HepG2 (cell line): ENCODE data around the gene CAPN13. TPM values are rescaled to one million over a fixed set of nuclear protein-coding genes. Genes with fewer than 3 reads are reported as not detected.

Source experiments
- ATAC-seq: fragments of 200-7000 bp; cut with Tn5 transposase; 3 replicates; pipeline ENCODE4 v1.9.1; 2020; ENCODE audit warnings: mild to moderate bottlenecking, moderate library complexity
- BruUV-seq: library from RNA; stranded (reverse); fragments of 400-500 nt; replicated peaks from 2 replicates; lab custom pipeline; 2021; lab: Mats Ljungman, UMichigan
- CTCF ChIA-PET: fragments of 300-600 bp; formaldehyde crosslinking; extraction: SDS; loops from one replicate; lab custom pipeline; 2021; ENCODE audit warnings: low total read pairs, inconsistent platforms, low intra/inter-chr PET ratio; lab: Yijun Ruan, JAX
- POLR2A ChIA-PET: fragments of 350-600 bp; sonication (Branson Sonifier 250); formaldehyde crosslinking; loops from one replicate; lab custom pipeline; 2020; ENCODE audit warnings: antibody characterized with exemption, inconsistent platforms; lab: Yijun Ruan, JAX
- DNase-seq: peaks from one replicate; pipeline ENCODE4 v3.0.0-alpha.2; 2015; ENCODE audit warnings: low spot score
- FAIRE-seq: peaks from 3 replicates; lab custom pipeline; 2011; peaks lifted over from hg19 to GRCh38; lab: Jason Lieb, UNC
- H2AFZ ChIP-seq: one replicate; pipeline ENCODE4 v1.6.1; 2011; ENCODE audit warnings: low read length, inconsistent platforms
- H3K27ac ChIP-seq: fragments of 300-600 bp; 3 replicates; pipeline ENCODE4 v1.8.0; 2011; ENCODE audit warnings: mixed run types, mild to moderate bottlenecking, mixed read lengths, low read length, inconsistent platforms; ENCODE audit not compliant: insufficient read depth; ENCODE audit errors: extremely low read length
- H3K27me3 ChIP-seq, 2 experiments: fragments of 200-600 bp in 1 of 2; 2 replicates in 1 of 2; 3 replicates in 1 of 2; pipeline versions ENCODE4 v1.6.0 to v1.8.0; 2011; ENCODE audit warnings: low read length in 2 of 2, mild to moderate bottlenecking in 2 of 2, moderate library complexity in 2 of 2, inconsistent platforms in 1 of 2; ENCODE audit not compliant: insufficient read depth in 2 of 2, control insufficient read depth in 1 of 2
- H3K36me3 ChIP-seq, 2 experiments: fragments of 200-600 bp in 1 of 2; replicated peaks in 1 of 2; 2 replicates in 1 of 2; 3 replicates in 1 of 2; pipeline versions ENCODE4 v1.5.1 to v1.8.0; 2011; ENCODE audit warnings: low read length in 2 of 2, inconsistent platforms in 1 of 2; ENCODE audit not compliant: insufficient read depth in 2 of 2, control insufficient read depth in 1 of 2
- H3K4me1 ChIP-seq: 2 replicates; pipeline ENCODE4 v1.5.1; 2012; ENCODE audit warnings: low read length, inconsistent platforms; ENCODE audit not compliant: insufficient read depth
- H3K4me2 ChIP-seq: 2 replicates; pipeline ENCODE4 v1.6.0; 2011; ENCODE audit warnings: low read depth, low read length, inconsistent platforms
- H3K4me3 ChIP-seq, 3 experiments: fragments of 200-600 bp in 1 of 3; sonication (generic), shearing (Covaris generic) in 1 of 3; replicated peaks in 1 of 3; 2 replicates each; pipeline ENCODE4 v1.5.1; 2011 to 2016; ENCODE audit warnings: low read length in 3 of 3, inconsistent platforms in 2 of 3, low read depth in 2 of 3, mild to moderate bottlenecking in 2 of 3, control low read depth in 1 of 3, mixed read lengths in 1 of 3; ENCODE audit not compliant: insufficient read depth in 1 of 3
- H3K79me2 ChIP-seq: one replicate; pipeline ENCODE4 v1.6.1; 2011; ENCODE audit warnings: low read length, inconsistent platforms; ENCODE audit not compliant: insufficient read depth
- H3K9ac ChIP-seq: 2 replicates; pipeline ENCODE4 v1.6.0; 2011; ENCODE audit warnings: mild to moderate bottlenecking, low read depth, low read length, inconsistent platforms; ENCODE audit not compliant: insufficient read depth
- H3K9me3 ChIP-seq: 2 replicates; pipeline ENCODE4 v1.5.1; 2012; ENCODE audit warnings: mild to moderate bottlenecking, low read length
- H4K20me1 ChIP-seq: 2 replicates; pipeline ENCODE4 v1.6.0; 2011; ENCODE audit warnings: inconsistent platforms, mild to moderate bottlenecking, low read length, moderate library complexity; ENCODE audit not compliant: insufficient read depth
- ATM ChIP-seq: fragments of 450-650 bp; IDR thresholded peaks from 2 replicates; pipeline ENCODE4 v1.7.1; 2017; ENCODE audit warnings: mild to moderate bottlenecking, borderline replicate concordance
- HNRNPL ChIP-seq: fragments of 200-400 bp; formaldehyde crosslinking; IDR thresholded peaks from 2 replicates; pipeline ENCODE4 v1.6.1; 2017; ENCODE audit warnings: mild to moderate bottlenecking, low read depth, low read length
- ISL2 ChIP-seq: sonication (generic); formaldehyde crosslinking; IDR thresholded peaks from 2 replicates; pipeline ENCODE4 v1.5.0; 2020; ENCODE audit warnings: missing genetic modification reagents
- PHF5A ChIP-seq: IDR thresholded peaks from one replicate; pipeline ENCODE4 v1.6.1; 2018; ENCODE audit warnings: low read depth, missing genetic modification reagents; ENCODE audit not compliant: unreplicated experiment
- SRF ChIP-seq: IDR thresholded peaks from 2 replicates; pipeline ENCODE4 v1.6.1; 2011; ENCODE audit warnings: mild to moderate bottlenecking, low read depth, low read length, moderate library complexity
- THAP11 ChIP-seq: IDR thresholded peaks from 2 replicates; pipeline ENCODE4 v1.6.1; 2016; ENCODE audit warnings: missing biosample characterization, missing genetic modification reagents
- TOE1 ChIP-seq: sonication (generic); formaldehyde crosslinking; IDR thresholded peaks from 2 replicates; pipeline ENCODE4 v1.4.0; 2020; ENCODE audit warnings: mild to moderate bottlenecking, missing genetic modification reagents
- ZFP1 ChIP-seq: IDR thresholded peaks from 2 replicates; pipeline ENCODE4 v1.6.1; 2016
- ZNF143 ChIP-seq: sonication (generic); formaldehyde crosslinking; IDR thresholded peaks from 2 replicates; pipeline ENCODE4 v1.4.0; 2020; ENCODE audit warnings: missing genetic modification reagents
- ZNF33A ChIP-seq: sonication (generic); formaldehyde crosslinking; IDR thresholded peaks from 2 replicates; pipeline ENCODE4 v1.5.1; 2020; ENCODE audit warnings: missing genetic modification reagents, mild to moderate bottlenecking, moderate library complexity, borderline replicate concordance
- ZNF44 ChIP-seq: sonication (generic); formaldehyde crosslinking; IDR thresholded peaks from 2 replicates; pipeline ENCODE4 v1.5.1; 2020; ENCODE audit warnings: mild to moderate bottlenecking, missing genetic modification reagents
- ZNF446 ChIP-seq: sonication (generic); formaldehyde crosslinking; IDR thresholded peaks from 2 replicates; pipeline ENCODE4 v1.5.0; 2020; ENCODE audit warnings: mild to moderate bottlenecking, missing genetic modification reagents
- ZNF660 ChIP-seq: sonication (generic); formaldehyde crosslinking; IDR thresholded peaks from 2 replicates; pipeline ENCODE4 v1.5.1; 2020; ENCODE audit warnings: mild to moderate bottlenecking, low read depth, missing genetic modification reagents, borderline replicate concordance
- ZNF788 ChIP-seq: sonication (generic); formaldehyde crosslinking; IDR thresholded peaks from 2 replicates; pipeline ENCODE4 v1.5.0; 2020; ENCODE audit warnings: mild to moderate bottlenecking, missing genetic modification reagents, borderline replicate concordance
- WGBS: methylation state at CpG from one replicate; pipeline ENCODE4 v1.1.6; 2017; ENCODE audit warnings: low lambda C conversion rate; 5-methylcytosine and 5-hydroxymethylcytosine counted together
- in situ Hi-C: cut with HindIII; loops from 2 replicates; pipeline ENCODE4 v1.10.0; 2017; ENCODE audit warnings: low pct_unique_long_range_greater_than_20kb; ENCODE audit not compliant: extremely low pct_ligation_motif_present
- intact Hi-C: fragments of 100-400 bp; cut with micrococcal nuclease; formaldehyde crosslinking; loops from one replicate; pipeline ENCODE4 v1.10.0; 2022; ENCODE audit not compliant: unreplicated experiment
- polyA plus RNA-seq, 8 experiments: library from polyadenylated mRNA; depleted of rRNA in 3 of 8; stranded (reverse) in 7 of 8; unstranded in 1 of 8; fragments of >200 nt; fragmentation: Illumina TruSeq in 4 of 8; extraction: Trizol in 4 of 8; gene quantifications; 2 replicates each; pipeline versions ENCODE4 v1.2.1 to v1.2.3, GENCODE V29; 2011 to 2016; ENCODE audit warnings: low read depth in 4 of 8, missing spikeins in 1 of 8, mixed read lengths in 1 of 8; ENCODE audit not compliant: insufficient read depth in 1 of 8
- total RNA-seq, 5 experiments: library from RNA; depleted of rRNA; stranded (reverse); fragments of >200 nt; fragmentation: Illumina TruSeq; extraction: Trizol; gene quantifications; 2 replicates each; pipeline ENCODE4 v1.2.3, GENCODE V29; 2016; ENCODE audit warnings: low read depth in 1 of 5
- TF ChIP-seq, protein P1 (sequence below): sonication (generic); formaldehyde crosslinking; IDR thresholded peaks from 2 replicates; pipeline ENCODE4 v1.5.0; 2020; ENCODE audit warnings: missing genetic modification reagents
- TF ChIP-seq, protein P2 (sequence below): sonication (generic); formaldehyde crosslinking; IDR thresholded peaks from 2 replicates; pipeline ENCODE4 v1.4.0; 2020; ENCODE audit warnings: low read depth, mild to moderate bottlenecking, missing genetic modification reagents
- TF ChIP-seq, protein P3 (sequence below): sonication (generic); formaldehyde crosslinking; IDR thresholded peaks from 2 replicates; pipeline ENCODE4 v1.5.1; 2020; ENCODE audit warnings: missing genetic modification reagents, mild to moderate bottlenecking, borderline replicate concordance
- TF ChIP-seq, protein P4 (sequence below): sonication (generic); formaldehyde crosslinking; IDR thresholded peaks from 2 replicates; pipeline ENCODE4 v1.4.0; 2020; ENCODE audit warnings: missing genetic modification reagents, low read depth, mild to moderate bottlenecking, borderline replicate concordance
- TF ChIP-seq, protein P5 (sequence below): sonication (generic); formaldehyde crosslinking; IDR thresholded peaks from 2 replicates; pipeline ENCODE4; 2020; ENCODE audit warnings: missing genetic modification reagents, mild to moderate bottlenecking, borderline replicate concordance

CAPN13 gene
- total and polyA plus RNA-seq, 2 of the 13 experiments (the other 11 are each of a cell fraction or from before 2014, with no cell fraction given) = not detected

DNA sequence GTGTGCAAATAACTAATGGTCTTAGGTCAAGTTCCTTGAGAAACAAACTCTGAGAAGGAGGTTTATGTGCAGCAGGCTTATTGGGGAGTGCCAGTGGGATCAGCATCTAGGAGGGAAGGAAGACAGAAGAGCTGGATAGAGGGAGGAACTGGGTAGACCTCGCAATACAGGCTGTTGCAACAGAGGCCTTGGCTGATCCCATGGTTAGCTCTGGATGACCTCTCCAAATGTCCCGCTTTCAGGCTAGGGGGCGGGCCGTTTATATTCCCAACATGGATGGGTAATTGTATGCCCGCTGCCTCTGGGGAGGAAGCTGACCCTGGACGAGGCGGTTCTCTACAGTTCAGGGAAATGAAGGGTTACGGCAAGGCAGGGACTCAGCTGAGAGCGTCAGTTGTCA, 14.7 kb upstream of the CAPN13 start:
- ChIA-PET POLR2A (no interaction called here), CTCF (no interaction called here)
- H3K79me2 ChIP-seq = no peaks in the 10 kb centered on the region
- BruUV-seq = no TSS peak
- peaks cover 14% of the 10 kb centered on the region for H3K9me3 ChIP-seq
- no peak for DNase-seq
- intact Hi-C loops = no loop called here
- no peak overlapping the region for H2AFZ ChIP-seq
- no peak overlapping the region for H3K9ac ChIP-seq
- WGBS = 26% methylated on average over 8 of the region's 9 CpGs
- FAIRE-seq = no peak
- H3K4me1 ChIP-seq = no peaks in the 10 kb centered on the region
- ATAC-seq = no peak; the same call in 2 of the 3 replicates
- H4K20me1 ChIP-seq = no peaks in the 10 kb centered on the region
- no peaks in the 10 kb centered on the region for H3K36me3 ChIP-seq
- no peak overlapping the region for H3K4me3 ChIP-seq
- H3K27me3 ChIP-seq = peaks cover 1 to 19% of the 10 kb centered on the region in 2 experiments; a peak in 3 of 5 replicates
- H3K27ac ChIP-seq = no peak overlapping the region
- in situ Hi-C loops = no loop called here
- no peak overlapping the region for H3K4me2 ChIP-seq
- no peak for TF ChIP-seq TOE1 (CRISPR knock-in tag)
- no peak for TF ChIP-seq HNRNPL
- TF ChIP-seq ISL2 (CRISPR knock-in tag) = no peak
- TF ChIP-seq PHF5A (CRISPR knock-in tag) = no peak
- TF ChIP-seq ZNF446 (CRISPR knock-in tag) = no peak
- TF ChIP-seq ZNF44 (CRISPR knock-in tag) = no peak
- TF ChIP-seq ZFP1 = no peak
- no peak for TF ChIP-seq ZNF33A (CRISPR knock-in tag)
- TF ChIP-seq, protein P1, sequence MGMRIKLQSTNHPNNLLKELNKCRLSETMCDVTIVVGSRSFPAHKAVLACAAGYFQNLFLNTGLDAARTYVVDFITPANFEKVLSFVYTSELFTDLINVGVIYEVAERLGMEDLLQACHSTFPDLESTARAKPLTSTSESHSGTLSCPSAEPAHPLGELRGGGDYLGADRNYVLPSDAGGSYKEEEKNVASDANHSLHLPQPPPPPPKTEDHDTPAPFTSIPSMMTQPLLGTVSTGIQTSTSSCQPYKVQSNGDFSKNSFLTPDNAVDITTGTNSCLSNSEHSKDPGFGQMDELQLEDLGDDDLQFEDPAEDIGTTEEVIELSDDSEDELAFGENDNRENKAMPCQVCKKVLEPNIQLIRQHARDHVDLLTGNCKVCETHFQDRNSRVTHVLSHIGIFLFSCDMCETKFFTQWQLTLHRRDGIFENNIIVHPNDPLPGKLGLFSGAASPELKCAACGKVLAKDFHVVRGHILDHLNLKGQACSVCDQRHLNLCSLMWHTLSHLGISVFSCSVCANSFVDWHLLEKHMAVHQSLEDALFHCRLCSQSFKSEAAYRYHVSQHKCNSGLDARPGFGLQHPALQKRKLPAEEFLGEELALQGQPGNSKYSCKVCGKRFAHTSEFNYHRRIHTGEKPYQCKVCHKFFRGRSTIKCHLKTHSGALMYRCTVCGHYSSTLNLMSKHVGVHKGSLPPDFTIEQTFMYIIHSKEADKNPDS (CRISPR knock-in tag) = no peak
- TF ChIP-seq, protein P2, sequence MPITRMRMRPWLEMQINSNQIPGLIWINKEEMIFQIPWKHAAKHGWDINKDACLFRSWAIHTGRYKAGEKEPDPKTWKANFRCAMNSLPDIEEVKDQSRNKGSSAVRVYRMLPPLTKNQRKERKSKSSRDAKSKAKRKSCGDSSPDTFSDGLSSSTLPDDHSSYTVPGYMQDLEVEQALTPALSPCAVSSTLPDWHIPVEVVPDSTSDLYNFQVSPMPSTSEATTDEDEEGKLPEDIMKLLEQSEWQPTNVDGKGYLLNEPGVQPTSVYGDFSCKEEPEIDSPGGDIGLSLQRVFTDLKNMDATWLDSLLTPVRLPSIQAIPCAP (CRISPR knock-in tag) = no peak
- TF ChIP-seq, protein P3, sequence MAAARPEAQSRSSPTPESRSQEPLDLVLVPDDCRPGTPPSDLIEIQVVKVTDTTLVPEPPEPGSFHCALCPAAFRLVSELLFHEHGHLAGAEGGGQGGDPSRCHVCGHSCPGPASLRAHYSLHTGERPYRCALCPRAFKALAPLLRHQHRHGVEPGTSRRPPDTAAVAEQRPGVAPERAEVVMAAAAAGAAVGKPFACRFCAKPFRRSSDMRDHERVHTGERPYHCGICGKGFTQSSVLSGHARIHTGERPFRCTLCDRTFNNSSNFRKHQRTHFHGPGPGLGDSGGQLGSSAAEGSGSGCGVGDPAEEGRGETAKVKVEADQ (CRISPR knock-in tag) = no peak
- TF ChIP-seq, protein P4, sequence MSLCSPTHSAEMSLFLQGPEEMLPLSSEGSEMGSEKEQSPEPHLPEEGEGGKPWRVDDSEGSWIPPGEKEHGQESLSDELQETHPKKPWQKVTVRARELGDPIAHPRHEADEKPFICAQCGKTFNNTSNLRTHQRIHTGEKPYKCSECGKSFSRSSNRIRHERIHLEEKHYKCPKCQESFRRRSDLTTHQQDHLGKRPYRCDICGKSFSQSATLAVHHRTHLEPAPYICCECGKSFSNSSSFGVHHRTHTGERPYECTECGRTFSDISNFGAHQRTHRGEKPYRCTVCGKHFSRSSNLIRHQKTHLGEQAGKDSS (CRISPR knock-in tag) = no peak
- TF ChIP-seq, protein P5, sequence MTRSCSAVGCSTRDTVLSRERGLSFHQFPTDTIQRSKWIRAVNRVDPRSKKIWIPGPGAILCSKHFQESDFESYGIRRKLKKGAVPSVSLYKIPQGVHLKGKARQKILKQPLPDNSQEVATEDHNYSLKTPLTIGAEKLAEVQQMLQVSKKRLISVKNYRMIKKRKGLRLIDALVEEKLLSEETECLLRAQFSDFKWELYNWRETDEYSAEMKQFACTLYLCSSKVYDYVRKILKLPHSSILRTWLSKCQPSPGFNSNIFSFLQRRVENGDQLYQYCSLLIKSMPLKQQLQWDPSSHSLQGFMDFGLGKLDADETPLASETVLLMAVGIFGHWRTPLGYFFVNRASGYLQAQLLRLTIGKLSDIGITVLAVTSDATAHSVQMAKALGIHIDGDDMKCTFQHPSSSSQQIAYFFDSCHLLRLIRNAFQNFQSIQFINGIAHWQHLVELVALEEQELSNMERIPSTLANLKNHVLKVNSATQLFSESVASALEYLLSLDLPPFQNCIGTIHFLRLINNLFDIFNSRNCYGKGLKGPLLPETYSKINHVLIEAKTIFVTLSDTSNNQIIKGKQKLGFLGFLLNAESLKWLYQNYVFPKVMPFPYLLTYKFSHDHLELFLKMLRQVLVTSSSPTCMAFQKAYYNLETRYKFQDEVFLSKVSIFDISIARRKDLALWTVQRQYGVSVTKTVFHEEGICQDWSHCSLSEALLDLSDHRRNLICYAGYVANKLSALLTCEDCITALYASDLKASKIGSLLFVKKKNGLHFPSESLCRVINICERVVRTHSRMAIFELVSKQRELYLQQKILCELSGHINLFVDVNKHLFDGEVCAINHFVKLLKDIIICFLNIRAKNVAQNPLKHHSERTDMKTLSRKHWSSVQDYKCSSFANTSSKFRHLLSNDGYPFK (CRISPR knock-in tag) = no peak
- TF ChIP-seq THAP11 (CRISPR knock-in tag) = no peak
- no peak for TF ChIP-seq ZNF143
- no peak for TF ChIP-seq ZNF660 (CRISPR knock-in tag)
- TF ChIP-seq ZNF788 = no peak
- no peak for TF ChIP-seq ATM
- no peak for TF ChIP-seq SRF
